Nephron (organoid): ENCODE measurements around the gene ACADS.

Source experiments
- H3K27ac Mint-ChIP-seq, 3 experiments: 2 replicates each; pipeline ENCODE4 v1.8.0; 2020; ENCODE audit warnings: mixed read lengths in 3 of 3, mild to moderate bottlenecking in 2 of 3, moderate library complexity in 1 of 3
- H3K27me3 Mint-ChIP-seq: 2 replicates; pipeline ENCODE4 v1.8.0; 2021; ENCODE audit warnings: low read depth, mild to moderate bottlenecking, moderate library complexity, mixed read lengths
- H3K36me3 Mint-ChIP-seq: 2 replicates; pipeline ENCODE4 v1.8.0; 2020; ENCODE audit warnings: low read depth, mixed read lengths
- H3K4me1 Mint-ChIP-seq: 2 replicates; pipeline ENCODE4 v1.8.0; 2020; ENCODE audit warnings: mixed read lengths
- H3K4me3 Mint-ChIP-seq, 3 experiments: 2 replicates each; pipeline ENCODE4 v1.8.0; 2020; ENCODE audit warnings: mild to moderate bottlenecking in 3 of 3, mixed read lengths in 3 of 3, moderate library complexity in 2 of 3
- H3K9me3 Mint-ChIP-seq: 2 replicates; pipeline ENCODE4 v1.8.0; 2020; ENCODE audit warnings: mixed read lengths
- TF ChIP-seq, protein P1 (sequence below), 3 experiments: fragments of 200-600 bp; sonication (generic); IDR thresholded peaks; one replicate each; pipeline ENCODE4 v1.5.0; 2021; ENCODE audit warnings: antibody characterized with exemption in 3 of 3; ENCODE audit not compliant: unreplicated experiment in 3 of 3

ACADS gene

DNA sequence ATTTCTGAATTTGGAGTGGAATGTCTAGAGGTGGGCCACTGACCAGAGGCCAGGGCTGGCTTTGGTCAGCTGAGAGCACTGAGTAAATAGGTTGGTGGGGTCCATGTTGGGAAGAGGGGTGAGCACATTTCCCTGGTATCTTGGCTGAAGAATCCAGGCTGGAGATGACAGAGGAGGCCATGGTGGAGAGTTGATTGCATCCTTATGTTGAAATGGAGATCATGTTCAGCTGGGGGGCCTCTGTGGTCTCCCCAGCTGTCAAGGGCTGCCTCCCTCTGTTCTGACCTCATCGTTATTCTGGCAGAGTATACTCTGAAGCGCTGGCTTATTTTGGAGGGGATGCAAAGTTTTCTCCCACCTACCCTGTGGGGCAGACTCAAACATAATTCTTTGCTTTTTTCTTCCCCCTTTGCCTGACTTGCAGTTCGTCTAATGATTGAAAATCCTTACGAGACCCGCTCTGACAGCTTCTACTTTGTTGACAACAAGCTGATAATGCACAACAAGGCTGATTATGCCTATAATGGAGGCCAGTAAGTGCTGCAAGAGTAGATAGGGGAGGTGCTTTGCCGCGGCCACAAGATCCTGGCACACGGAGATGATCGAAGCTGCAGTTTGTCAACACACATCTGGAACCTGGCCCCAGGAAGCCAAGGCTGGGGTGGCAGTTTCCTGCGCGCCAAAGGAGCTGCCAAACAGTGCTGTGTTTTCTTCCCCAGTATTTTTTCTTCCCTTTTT, 6.0 kb upstream of the ACADS start:
- peak overlapping the region; percentile 73 to 98 (median 80) for H3K27ac Mint-ChIP-seq
- peaks cover 78% of the 10 kb centered on the region for H3K36me3 Mint-ChIP-seq
- no peaks in the 10 kb centered on the region for H3K9me3 Mint-ChIP-seq
- H3K4me1 Mint-ChIP-seq = peaks cover 2% of the 10 kb centered on the region
- H3K27me3 Mint-ChIP-seq = no peaks in the 10 kb centered on the region
- H3K4me3 Mint-ChIP-seq = peak overlapping the region in 2 of 3 experiments; percentile 24 to 48
- TF ChIP-seq, protein P1, sequence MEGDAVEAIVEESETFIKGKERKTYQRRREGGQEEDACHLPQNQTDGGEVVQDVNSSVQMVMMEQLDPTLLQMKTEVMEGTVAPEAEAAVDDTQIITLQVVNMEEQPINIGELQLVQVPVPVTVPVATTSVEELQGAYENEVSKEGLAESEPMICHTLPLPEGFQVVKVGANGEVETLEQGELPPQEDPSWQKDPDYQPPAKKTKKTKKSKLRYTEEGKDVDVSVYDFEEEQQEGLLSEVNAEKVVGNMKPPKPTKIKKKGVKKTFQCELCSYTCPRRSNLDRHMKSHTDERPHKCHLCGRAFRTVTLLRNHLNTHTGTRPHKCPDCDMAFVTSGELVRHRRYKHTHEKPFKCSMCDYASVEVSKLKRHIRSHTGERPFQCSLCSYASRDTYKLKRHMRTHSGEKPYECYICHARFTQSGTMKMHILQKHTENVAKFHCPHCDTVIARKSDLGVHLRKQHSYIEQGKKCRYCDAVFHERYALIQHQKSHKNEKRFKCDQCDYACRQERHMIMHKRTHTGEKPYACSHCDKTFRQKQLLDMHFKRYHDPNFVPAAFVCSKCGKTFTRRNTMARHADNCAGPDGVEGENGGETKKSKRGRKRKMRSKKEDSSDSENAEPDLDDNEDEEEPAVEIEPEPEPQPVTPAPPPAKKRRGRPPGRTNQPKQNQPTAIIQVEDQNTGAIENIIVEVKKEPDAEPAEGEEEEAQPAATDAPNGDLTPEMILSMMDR (IDR thresholded peaks at IDR 0.05; ENCODE audit: unreplicated experiment in 3 of 3) = no peak

DNA sequence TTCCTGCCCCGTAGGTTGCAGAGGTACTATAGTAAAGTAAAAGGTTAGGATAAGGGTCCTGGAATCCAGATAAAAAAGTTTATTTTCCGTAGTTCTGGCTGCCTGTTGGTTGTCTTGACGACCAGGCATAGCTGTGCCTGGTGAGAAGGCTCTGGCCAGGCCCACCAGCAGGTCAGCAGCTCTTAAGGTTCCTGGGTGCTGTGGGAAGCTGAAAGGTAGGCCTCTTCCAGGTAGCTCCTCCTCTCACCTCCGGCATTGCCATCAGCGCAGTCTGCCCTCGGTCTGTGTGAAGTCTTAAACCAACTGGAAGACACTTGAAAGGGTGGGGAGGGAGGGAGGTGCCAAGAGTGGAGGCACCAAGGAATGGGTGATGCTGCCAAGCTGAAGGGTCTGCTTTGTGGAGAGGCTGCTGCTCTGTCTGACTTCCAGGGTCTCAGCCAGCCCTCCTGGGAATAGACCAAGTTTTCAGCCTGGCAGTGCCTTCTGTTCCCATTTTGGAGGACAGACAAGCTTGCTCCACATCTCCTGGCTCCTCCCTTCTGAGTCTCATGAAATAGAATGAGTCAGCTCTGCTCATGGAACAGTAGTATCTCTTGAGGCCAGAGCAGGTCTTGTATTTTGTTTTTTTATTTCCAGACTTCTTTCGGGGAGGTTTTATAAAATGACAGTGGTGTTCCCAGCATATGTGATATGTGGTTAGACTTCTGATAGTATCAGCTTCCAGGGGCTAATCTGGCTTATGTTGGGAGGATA, 5.2 kb upstream of the ACADS start:
- Mint-ChIP-seq H3K27me3 (no peaks in the 10 kb centered on the region), H3K4me1 (peaks cover 10% of the 10 kb centered on the region), H3K9me3 (no peaks in the 10 kb centered on the region), H3K27ac (peak overlapping the region in 2 of 3 experiments; percentile 80 to 98), H3K36me3 (peaks cover 73% of the 10 kb centered on the region), H3K4me3 (no peak overlapping the region)
- TF ChIP-seq, protein P1 (IDR thresholded peaks at IDR 0.05; ENCODE audit: unreplicated experiment in 3 of 3) = no peak

DNA sequence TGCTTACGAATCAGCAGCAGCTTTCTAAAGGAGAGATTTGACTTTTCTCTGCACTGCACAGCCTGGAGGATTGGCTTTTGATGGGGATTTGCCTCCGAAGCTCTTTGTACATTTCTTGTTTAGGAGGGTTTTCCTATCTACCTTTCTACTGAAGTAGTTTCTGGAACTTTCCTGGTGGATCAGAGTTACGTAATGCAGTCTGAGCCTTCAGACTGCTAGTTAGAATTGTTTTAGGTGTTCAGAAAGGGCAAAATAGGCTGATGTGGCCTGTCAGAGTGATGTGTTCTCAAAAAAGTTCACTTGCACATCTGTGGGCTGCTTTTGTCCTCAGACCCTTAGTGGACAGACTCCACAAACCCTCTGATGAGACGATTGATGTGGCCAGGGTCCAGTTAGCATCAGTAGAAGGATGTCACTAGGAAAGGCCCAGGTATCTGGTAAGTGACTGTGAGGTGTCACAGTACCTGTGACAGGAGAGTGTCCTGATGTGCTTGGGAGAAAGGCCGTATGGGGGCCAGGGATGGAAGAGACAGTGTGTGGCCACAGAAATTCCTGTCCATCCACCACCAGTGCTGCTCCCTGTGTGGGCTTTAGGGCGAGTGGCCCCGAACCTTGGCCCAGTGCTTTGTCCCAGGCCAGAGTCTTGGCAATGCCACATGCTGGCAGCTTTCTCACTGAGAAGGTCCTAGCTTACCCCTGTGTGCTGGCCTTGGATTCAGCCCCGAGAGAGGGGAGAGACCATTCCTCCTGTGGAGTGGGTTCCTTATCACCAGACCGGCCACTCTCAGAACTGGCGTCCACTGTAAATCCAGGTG, 4.4 kb upstream of the ACADS start:
- Mint-ChIP-seq H3K9me3 (no peaks in the 10 kb centered on the region), H3K27ac (peak overlapping the region in 1 of 3 experiments; percentile 98), H3K4me1 (peaks cover 13% of the 10 kb centered on the region), H3K36me3 (peaks cover 70% of the 10 kb centered on the region), H3K27me3 (peaks cover 3% of the 10 kb centered on the region), H3K4me3 (no peak overlapping the region)
- TF ChIP-seq, protein P1 (IDR thresholded peaks at IDR 0.05; ENCODE audit: unreplicated experiment in 3 of 3) = no peak

DNA sequence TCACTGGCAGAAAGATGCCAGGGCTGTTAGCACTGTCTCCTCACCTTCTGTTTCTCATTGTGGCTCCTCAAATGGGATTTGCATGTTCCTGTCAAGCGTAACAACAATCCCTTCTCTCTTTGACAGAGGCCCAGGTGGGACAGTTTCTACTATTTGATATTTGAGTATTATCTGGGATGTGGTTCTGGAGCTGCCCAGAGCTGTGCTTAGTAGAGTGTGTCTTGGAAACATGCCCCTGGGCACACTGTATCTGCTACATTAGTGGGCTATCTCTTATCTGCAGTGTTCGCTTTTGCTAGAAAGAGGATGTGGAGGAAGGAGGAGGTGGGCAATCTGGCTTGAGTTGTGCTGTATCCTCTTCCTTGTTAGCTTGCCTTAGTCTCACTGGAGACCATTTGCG, 3.8 kb upstream of the ACADS start:
- TF ChIP-seq, protein P1 (IDR thresholded peaks at IDR 0.05; ENCODE audit: unreplicated experiment in 3 of 3) = no peak
- peaks cover 5% of the 10 kb centered on the region for H3K27me3 Mint-ChIP-seq
- peaks cover 63% of the 10 kb centered on the region for H3K36me3 Mint-ChIP-seq

DNA sequence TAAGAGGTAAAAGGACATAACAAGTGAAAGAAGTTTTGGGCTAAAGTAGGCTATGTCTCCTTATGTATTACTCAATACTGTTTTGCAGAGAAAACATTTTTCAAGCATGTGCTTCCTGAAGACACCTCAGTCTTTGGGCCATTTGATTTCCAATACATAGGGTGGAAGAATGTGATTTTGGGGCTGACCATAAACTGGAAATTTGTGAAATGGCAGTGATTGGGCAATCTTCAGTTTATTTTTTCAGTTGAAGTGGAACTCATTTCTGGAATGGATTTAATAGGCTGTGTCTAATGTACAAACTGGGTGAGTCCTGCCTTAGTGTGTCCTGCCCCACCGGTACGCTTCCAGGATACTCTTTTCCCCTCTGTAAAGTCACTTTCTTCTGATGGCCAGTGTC, 2.8 kb upstream of the ACADS start:
- Mint-ChIP-seq H3K27ac (peak overlapping the region in 1 of 3 experiments; percentile 9), H3K27me3 (peaks cover 5% of the 10 kb centered on the region), H3K4me1 (peaks cover 16% of the 10 kb centered on the region), H3K36me3 (peaks cover 59% of the 10 kb centered on the region), H3K9me3 (no peaks in the 10 kb centered on the region), H3K4me3 (peak overlapping the region in 1 of 3 experiments; percentile 22)
- TF ChIP-seq, protein P1 (IDR thresholded peaks at IDR 0.05; ENCODE audit: unreplicated experiment in 3 of 3) = no peak

More for the DNA sequence above, 3.8 kb upstream of the ACADS start:
- peak overlapping the region in 1 of 3 experiments; percentile 69 for H3K27ac Mint-ChIP-seq
- no peaks in the 10 kb centered on the region for H3K9me3 Mint-ChIP-seq
- peaks cover 16% of the 10 kb centered on the region for H3K4me1 Mint-ChIP-seq
- H3K4me3 Mint-ChIP-seq = no peak overlapping the region
